ENCODE data around the gene SLC13A2. TPM values are rescaled to one million over a fixed set of nuclear protein-coding genes. Genes with fewer than 3 reads are reported as not detected.
"Not testable (repeated sequence)": the region's sequence is repeated elsewhere in the genome, so short reads cannot be mapped to it uniquely, and the experiment has no call there.

SLC13A2 gene
- total and polyA plus RNA-seq, 12 donors, result 0.03 to 1.6 (median 0.05) TPM; not detected in 9

DNA sequence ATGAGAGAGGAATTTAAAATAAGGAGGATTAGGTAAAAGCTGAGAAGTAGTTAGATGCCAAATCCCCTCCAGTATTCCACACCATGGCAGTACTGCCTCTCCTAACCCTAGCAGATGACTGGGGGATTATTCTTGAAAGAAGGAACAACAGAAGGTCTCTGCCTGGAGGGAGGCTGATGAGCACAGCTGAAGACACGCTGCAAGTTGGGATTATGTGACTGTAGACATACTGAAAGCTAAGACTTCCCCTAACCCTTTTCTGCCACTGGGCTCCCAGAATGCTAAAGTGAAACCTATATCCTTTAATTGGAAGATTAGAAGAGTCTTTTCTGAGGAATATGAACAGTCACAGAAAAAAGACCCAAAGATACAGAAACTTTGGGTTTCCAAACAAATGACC, 39.7 kb upstream of the SLC13A2 start:
- Histone ChIP-seq H3K9me3 (replicated peaks in 1 of 3) (no peaks in the 10 kb centered on the region), H3K4me1 (replicated peaks in 1 of 2) (no peaks in the 10 kb centered on the region), H3K36me3 (replicated peaks in 1 of 2) (no peaks in the 10 kb centered on the region), H3K4me3 (no peak overlapping the region), H3K27me3 (peaks cover 5% of the 10 kb centered on the region), H3K27ac (no peak overlapping the region)
- no peak for TF ChIP-seq CTCF (IDR thresholded peaks at IDR 0.05)
- TF ChIP-seq POLR2A (IDR thresholded peaks at IDR 0.05), result no peak
- no peak for DNase-seq
- intact Hi-C loops (cut with DNase I), result no loop called here
- 59 to 80% (median 66%) methylated on average over 1 of the region's 1 CpG for WGBS, 4 donors

GRCh38 chr17:28434326-28434725, 39.1 kb upstream of the SLC13A2 start:
- H3K27me3 ChIP-seq; H3K27ac ChIP-seq; H3K4me1 ChIP-seq (replicated peaks in 1 of 2); H3K36me3 ChIP-seq (replicated peaks in 1 of 2); DNase-seq; intact Hi-C loops (cut with DNase I); H3K9me3 ChIP-seq (replicated peaks in 1 of 3); H3K4me3 ChIP-seq: not testable (repeated sequence)
- 56 to 77% (median 72%) methylated on average over 8 of the region's 8 CpGs for WGBS, 4 donors

GRCh38 chr17:28443901-28444638, 29.4 kb upstream of the SLC13A2 start:
- 80 to 83% (median 81%) methylated on average over 8 to 9 of the region's 9 CpGs for WGBS, 4 donors
- Histone ChIP-seq H3K27me3 (no peaks in the 10 kb centered on the region), H3K9me3 (replicated peaks in 1 of 3) (no peaks in the 10 kb centered on the region), H3K4me3 (no peak overlapping the region), H3K27ac (no peak overlapping the region), H3K4me1 (replicated peaks in 1 of 2) (no peaks in the 10 kb centered on the region), H3K36me3 (replicated peaks in 1 of 2) (no peaks in the 10 kb centered on the region)
- TF ChIP-seq CTCF (IDR thresholded peaks at IDR 0.05), result no peak
- intact Hi-C loops (cut with DNase I), result no loop called here
- DNase-seq, result no peak

GRCh38 chr17:28446716-28447395, 26.6 kb upstream of the SLC13A2 start:
- intact Hi-C loops (cut with DNase I), result no loop called here
- 75 to 84% (median 80%) methylated on average over 8 of the region's 8 CpGs for WGBS, 4 donors

More at GRCh38 chr17:28446716-28447395, 26.6 kb upstream of the SLC13A2 start:
- Histone ChIP-seq H3K27me3 (no peaks in the 10 kb centered on the region), H3K9me3 (replicated peaks in 1 of 3) (no peaks in the 10 kb centered on the region), H3K27ac (no peak overlapping the region), H3K4me3 (no peak overlapping the region), H3K36me3 (replicated peaks in 1 of 2) (no peaks in the 10 kb centered on the region), H3K4me1 (replicated peaks in 1 of 2) (no peaks in the 10 kb centered on the region)
- DNase-seq, result no peak
- TF ChIP-seq CTCF (IDR thresholded peaks at IDR 0.05), result no peak
- no peak for TF ChIP-seq POLR2A (IDR thresholded peaks at IDR 0.05)

All from adrenal gland (tissue), 12 donors.